Lung (tissue), 12 donors: ENCODE measurements around the gene ZNF827. TPM values are rescaled to one million over a fixed set of nuclear protein-coding genes. Genes with fewer than 3 reads are reported as not detected.
A peak's percentile ranks its signal among the peaks of the same experiment; 100 is the strongest.

Source experiments
- ATAC-seq: fragments of 200-7000 bp; cut with Tn5 transposase; one replicate; pipeline ENCODE4 v1.9.1; 2020; ENCODE audit warnings: moderate number of reproducible peaks; ENCODE audit not compliant: insufficient read depth, low FRiP score
- DNase-seq, 3 donors: peaks; one replicate each; pipeline ENCODE4 v3.0.0-alpha.2; 2013 to 2017
- H3K27ac ChIP-seq, 2 donors: one replicate each; pipeline ENCODE4 v1.5.1; 2013; ENCODE audit warnings: mild to moderate bottlenecking in 2 of 2, moderate library complexity in 2 of 2, control low read depth in 1 of 2, inconsistent platforms in 1 of 2, low read depth in 1 of 2, low read length in 1 of 2
- H3K27me3 ChIP-seq, 3 donors: one replicate each; pipeline ENCODE4 v1.5.1; 2013; ENCODE audit warnings: low read length in 2 of 3; ENCODE audit not compliant: control insufficient read depth in 3 of 3, insufficient read depth in 3 of 3
- H3K36me3 ChIP-seq, 4 donors: one replicate each; pipeline ENCODE4 v1.5.1; 2013; ENCODE audit warnings: low read length in 4 of 4, mild to moderate bottlenecking in 1 of 4, moderate library complexity in 1 of 4; ENCODE audit not compliant: control insufficient read depth in 4 of 4, insufficient read depth in 4 of 4
- H3K4me1 ChIP-seq, 5 donors: one replicate each; pipeline ENCODE4 v1.5.1; 2013; ENCODE audit warnings: low read length in 5 of 5, mild to moderate bottlenecking in 2 of 5, moderate library complexity in 1 of 5; ENCODE audit not compliant: control insufficient read depth in 5 of 5, insufficient read depth in 5 of 5
- H3K4me3 ChIP-seq: one replicate; pipeline ENCODE4 v1.5.1; 2013; ENCODE audit warnings: mild to moderate bottlenecking, control low read depth, moderate library complexity
- H3K9ac ChIP-seq, 2 donors: one replicate each; pipeline ENCODE4 v1.5.1; 2013; ENCODE audit warnings: low read length in 2 of 2, control low read depth in 1 of 2; ENCODE audit not compliant: insufficient read depth in 1 of 2
- H3K9me3 ChIP-seq, 4 donors: one replicate each; pipeline ENCODE4 v1.5.1; 2013; ENCODE audit warnings: low read length in 3 of 4, mild to moderate bottlenecking in 1 of 4, moderate library complexity in 1 of 4; ENCODE audit not compliant: control insufficient read depth in 4 of 4, insufficient read depth in 3 of 4
- CTCF ChIP-seq: IDR thresholded peaks from 2 replicates; pipeline ENCODE4 v1.5.1; 2012; ENCODE audit warnings: mild to moderate bottlenecking; ENCODE audit errors: control extremely low read depth, extremely low read depth
- WGBS, 2 donors: extraction: QIAGEN DNeasy Blood & Tissue Kit; methylation state at CpG; one replicate each; pipeline ENCODE4 v1.1.7; 2013; 5-methylcytosine and 5-hydroxymethylcytosine counted together
- polyA plus RNA-seq, 2 donors: library from polyadenylated mRNA; stranded (reverse); fragments of 200-250 nt; gene quantifications; one replicate each; pipeline ENCODE4 v1.2.1, GENCODE V29; 2013
- total RNA-seq, 2 donors: library from RNA; depleted of rRNA in 1 of 2; stranded (reverse); fragments of >200 nt in 1 of 2; gene quantifications; one replicate each; pipeline ENCODE4 v1.2.1, GENCODE V29; 2014 to 2021
- donor health status: control.
- donor health status: control.
- donor health status: Bipolar disorder and iron deficiency.
- donor health status: healthy.
- donor health status: DM: yes; HTN: yes; CAD: no.

The ZNF827 gene
- total and polyA plus RNA-seq, 4 donors = 2.7 to 27.4 (median 8.2) TPM

DNA sequence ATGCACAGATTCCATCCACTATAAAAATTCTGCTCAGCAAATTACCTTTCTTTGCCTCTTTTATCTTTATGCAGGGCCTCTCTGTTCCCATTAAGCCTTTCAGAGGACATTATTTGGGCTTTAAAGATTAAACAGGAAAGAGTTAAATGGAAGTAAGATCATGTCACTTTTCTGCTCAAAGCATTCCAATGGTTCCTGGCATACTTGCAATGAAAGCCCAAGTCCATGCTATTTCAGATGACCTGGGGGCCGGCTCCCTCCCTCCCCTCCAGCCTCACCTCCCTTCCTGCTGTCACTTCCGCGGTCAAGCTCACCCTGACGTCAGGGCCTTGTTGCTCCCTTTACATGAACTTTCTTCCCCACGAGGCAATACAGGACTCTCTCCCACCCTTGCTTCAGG lies 133.1 kb downstream of the ZNF827 start:
- Histone ChIP-seq H3K9me3 (peaks cover 0 to 5% (median 3%) of the 10 kb centered on the region in 4 donors), H3K4me3 (no peak overlapping the region), H3K4me1 (peaks cover 0 to 19% (median 4%) of the 10 kb centered on the region in 5 donors), H3K36me3 (peaks cover 0 to 7% (median 2%) of the 10 kb centered on the region in 4 donors), H3K27ac (peak overlapping the region in 1 of 2 donors; percentile 41), H3K27me3 (no peaks in the 10 kb centered on the region), H3K9ac (no peak overlapping the region)
- 57 to 59% methylated on average over 5 of the region's 5 CpGs for WGBS, 2 donors
- DNase-seq (peak in 1 of 3 donors; percentile 22), ATAC-seq (no peak)
- TF ChIP-seq CTCF = no peak

DNA sequence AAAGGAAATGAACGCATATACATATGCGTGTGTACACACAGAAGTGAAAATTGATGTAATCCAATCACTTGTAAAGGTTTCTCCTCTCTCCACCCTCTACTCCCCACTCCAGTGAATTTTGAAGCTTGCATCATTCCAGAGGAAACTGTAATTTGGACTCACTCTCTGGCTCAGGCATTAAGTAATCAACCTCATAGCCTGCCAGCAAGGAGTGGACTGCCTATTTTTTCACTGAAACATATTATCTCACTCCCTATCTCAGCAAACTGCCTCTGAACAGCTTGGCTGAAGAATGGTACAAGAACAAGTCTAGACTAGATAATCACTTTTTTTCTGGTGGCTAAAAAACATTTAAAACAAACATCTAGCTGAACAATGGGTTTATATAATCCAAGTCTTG lies 134.5 kb downstream of the ZNF827 start:
- WGBS, 2 donors = 29 to 51% methylated on average over 2 of the region's 2 CpGs
- Histone ChIP-seq H3K27ac (peak overlapping the region in 1 of 2 donors; percentile 2), H3K9ac (no peak overlapping the region)

GRCh38 chr4:145799223-145799622 lies 139.4 kb downstream of the ZNF827 start:
- ATAC-seq = no peak
- DNase-seq = no peak
- TF ChIP-seq CTCF = no peak
- H3K4me1 ChIP-seq = peaks cover 0 to 11% (median 3%) of the 10 kb centered on the region in 5 donors
- no peaks in the 10 kb centered on the region for H3K27me3 ChIP-seq
- H3K36me3 ChIP-seq = no peaks in the 10 kb centered on the region
- no peaks in the 10 kb centered on the region for H3K9me3 ChIP-seq
- WGBS, 2 donors = 77 to 84% methylated on average over 2 of the region's 2 CpGs
- H3K27ac ChIP-seq = no peak overlapping the region
- H3K4me3 ChIP-seq = no peak overlapping the region
- H3K9ac ChIP-seq = no peak overlapping the region

More for the DNA sequence above, 134.5 kb downstream of the ZNF827 start:
- TF ChIP-seq CTCF = no peak
- Histone ChIP-seq H3K4me3 (no peak overlapping the region), H3K4me1 (peaks cover 0 to 20% (median 7%) of the 10 kb centered on the region in 5 donors), H3K9me3 (no peaks in the 10 kb centered on the region), H3K36me3 (peaks cover 0 to 6% (median 2%) of the 10 kb centered on the region in 4 donors), H3K27me3 (no peaks in the 10 kb centered on the region)
- ATAC-seq = peak; percentile 43
- peak; percentile 32 to 85 (median 83) for DNase-seq

- Histone ChIP-seq H3K9ac (no peak overlapping the region), H3K4me1 (peaks cover 0 to 6% (median 0%) of the 10 kb centered on the region in 5 donors), H3K27ac (no peak overlapping the region), H3K4me3 (no peak overlapping the region), H3K36me3 (no peaks in the 10 kb centered on the region), H3K9me3 (no peaks in the 10 kb centered on the region), H3K27me3 (no peaks in the 10 kb centered on the region)
- ATAC-seq = no peak
- no peak for DNase-seq
- no peak for TF ChIP-seq CTCF
These were observed 141.3 kb downstream of the ZNF827 start for GRCh38 chr4:145797278-145797677.
